Activated T-cell treated with anti-CD3 and anti-CD28 coated beads, Interleukin-2, amount 50 U/mL, for 72 hours (primary cell): Measurements from ENCODE around the gene S100A7A. TPM values are rescaled to one million over a fixed set of nuclear protein-coding genes. Genes with fewer than 3 reads are reported as not detected.

Experiments
- ATAC-seq, 2 donors: fragments of 150-1000 bp; cut with Tn5 transposase; replicated peaks in 1 of 2; 2 replicates each; pipeline ENCODE4 v1.10.0; 2021; ENCODE audit warnings: moderate library complexity in 2 of 2, mild to moderate bottlenecking in 1 of 2
- DNase-seq, 2 donors: peaks; one replicate each; pipeline ENCODE4 v3.0.0; 2021 to 2022; ENCODE audit warnings: mixed read lengths in 1 of 2
- H3K27ac Mint-ChIP-seq: one replicate; pipeline ENCODE4 v1.8.0; 2022; ENCODE audit warnings: mild to moderate bottlenecking, moderate library complexity, mixed read lengths
- H3K27me3 Mint-ChIP-seq: one replicate; pipeline ENCODE4 v1.8.0; 2022; ENCODE audit warnings: low read depth, mixed read lengths
- H3K36me3 Mint-ChIP-seq, 2 donors: one replicate each; pipeline ENCODE4 v1.8.0; 2022; ENCODE audit warnings: mixed read lengths in 2 of 2, mild to moderate bottlenecking in 1 of 2; ENCODE audit not compliant: insufficient read depth in 2 of 2
- H3K4me1 Mint-ChIP-seq: one replicate; pipeline ENCODE4 v1.8.0; 2022; ENCODE audit warnings: low read depth, mixed read lengths
- H3K4me3 Mint-ChIP-seq, 2 donors: one replicate each; pipeline ENCODE4 v1.8.0; 2022; ENCODE audit warnings: mild to moderate bottlenecking in 2 of 2, mixed read lengths in 2 of 2, moderate library complexity in 2 of 2
- H3K9me3 Mint-ChIP-seq, 2 donors: one replicate each; pipeline ENCODE4 v1.8.0; 2022; ENCODE audit warnings: mixed read lengths in 2 of 2
- total RNA-seq, 2 donors: library from RNA; stranded (reverse); gene quantifications; one replicate each; pipeline ENCODE4 v1.2.3, GENCODE V29; 2022

Gene S100A7A
- total RNA-seq, 2 donors from 2014 or later: not detected

- ATAC-seq (no peak), DNase-seq (no peak)
- Mint-ChIP-seq H3K9me3 (peaks cover 0 to under 1% of the 10 kb centered on the region in 2 donors), H3K27me3 (peaks cover 12% of the 10 kb centered on the region), H3K27ac (no peak overlapping the region), H3K36me3 (no peaks in the 10 kb centered on the region), H3K4me1 (peaks cover 5% of the 10 kb centered on the region), H3K4me3 (no peak overlapping the region)
Measured at GRCh38 chr1:153387785-153388184, 28.5 kb upstream of the S100A7A start.

GRCh38 chr1:153389401-153389800, 26.9 kb upstream of the S100A7A start:
- Mint-ChIP-seq H3K4me3 (no peak overlapping the region), H3K9me3 (no peaks in the 10 kb centered on the region), H3K36me3 (no peaks in the 10 kb centered on the region), H3K4me1 (peaks cover 5% of the 10 kb centered on the region), H3K27me3 (peaks cover 8% of the 10 kb centered on the region), H3K27ac (no peak overlapping the region)
- DNase-seq (no peak), ATAC-seq (no peak)

- ATAC-seq (no peak), DNase-seq (no peak)
- peaks cover 5% of the 10 kb centered on the region for H3K4me1 Mint-ChIP-seq
- H3K9me3 Mint-ChIP-seq: no peaks in the 10 kb centered on the region
- no peaks in the 10 kb centered on the region for H3K36me3 Mint-ChIP-seq
- peaks cover 10% of the 10 kb centered on the region for H3K27me3 Mint-ChIP-seq
- no peak overlapping the region for H3K4me3 Mint-ChIP-seq
- H3K27ac Mint-ChIP-seq: no peak overlapping the region
Measured at GRCh38 chr1:153389973-153390879, 26.1 kb upstream of the S100A7A start.

- ATAC-seq: no peak
- DNase-seq: no peak
- no peaks in the 10 kb centered on the region for H3K36me3 Mint-ChIP-seq
- H3K9me3 Mint-ChIP-seq: no peaks in the 10 kb centered on the region
- peaks cover 5% of the 10 kb centered on the region for H3K4me1 Mint-ChIP-seq
- no peak within 1 kb of the TSS for H3K4me3 Mint-ChIP-seq
- H3K27me3 Mint-ChIP-seq: peaks cover 18% of the 10 kb centered on the region
- H3K27ac Mint-ChIP-seq: no peak within 1 kb of the TSS
Measured at GRCh38 chr1:153390938-153391710, 25.2 kb upstream of the S100A7A start, which contains the start of gene S100A8. Gene S100A8 (minus strand): TSS chr1:153391073. CDS start chr1:153390535, 538 bp downstream.

GRCh38 chr1:153392258-153392657, 24.1 kb upstream of the S100A7A start:
- H3K27me3 Mint-ChIP-seq: peaks cover 18% of the 10 kb centered on the region
- DNase-seq (no peak), ATAC-seq (no peak)
- no peaks in the 10 kb centered on the region for H3K9me3 Mint-ChIP-seq
- no peak overlapping the region for H3K27ac Mint-ChIP-seq
- no peak overlapping the region for H3K4me3 Mint-ChIP-seq
- no peaks in the 10 kb centered on the region for H3K4me1 Mint-ChIP-seq
- no peaks in the 10 kb centered on the region for H3K36me3 Mint-ChIP-seq

- H3K9me3 Mint-ChIP-seq: no peaks in the 10 kb centered on the region
Measured at GRCh38 chr1:153392822-153393221, 23.5 kb upstream of the S100A7A start.

GRCh38 chr1:153393926-153394325, 22.4 kb upstream of the S100A7A start:
- Mint-ChIP-seq H3K36me3 (no peaks in the 10 kb centered on the region), H3K27ac (no peak overlapping the region), H3K9me3 (no peaks in the 10 kb centered on the region), H3K27me3 (peaks cover 18% of the 10 kb centered on the region), H3K4me1 (no peaks in the 10 kb centered on the region), H3K4me3 (no peak overlapping the region)
- DNase-seq (no peak), ATAC-seq (no peak)

More at GRCh38 chr1:153392822-153393221, 23.5 kb upstream of the S100A7A start:
- DNase-seq: no peak
- H3K36me3 Mint-ChIP-seq: no peaks in the 10 kb centered on the region
- H3K27ac Mint-ChIP-seq: no peak overlapping the region
- H3K4me3 Mint-ChIP-seq: no peak overlapping the region
- H3K27me3 Mint-ChIP-seq: peaks cover 18% of the 10 kb centered on the region
- ATAC-seq: no peak
- no peaks in the 10 kb centered on the region for H3K4me1 Mint-ChIP-seq

- H3K27ac Mint-ChIP-seq: no peak overlapping the region
- H3K27me3 Mint-ChIP-seq: peaks cover 18% of the 10 kb centered on the region
Measured at GRCh38 chr1:153394391-153394790, 21.9 kb upstream of the S100A7A start.

GRCh38 chr1:153395136-153395685, 21.1 kb upstream of the S100A7A start:
- Mint-ChIP-seq H3K27me3 (peaks cover 10% of the 10 kb centered on the region), H3K9me3 (no peaks in the 10 kb centered on the region), H3K4me1 (no peaks in the 10 kb centered on the region), H3K27ac (no peak overlapping the region), H3K36me3 (no peaks in the 10 kb centered on the region), H3K4me3 (no peak overlapping the region)
- ATAC-seq (no peak), DNase-seq (no peak)

More at GRCh38 chr1:153394391-153394790, 21.9 kb upstream of the S100A7A start:
- no peaks in the 10 kb centered on the region for H3K36me3 Mint-ChIP-seq
- DNase-seq: no peak
- no peak overlapping the region for H3K4me3 Mint-ChIP-seq
- no peak for ATAC-seq
- H3K9me3 Mint-ChIP-seq: no peaks in the 10 kb centered on the region
- no peaks in the 10 kb centered on the region for H3K4me1 Mint-ChIP-seq

GRCh38 chr1:153395776-153396175, 20.5 kb upstream of the S100A7A start:
- no peaks in the 10 kb centered on the region for H3K4me1 Mint-ChIP-seq

GRCh38 chr1:153396461-153396860, 19.9 kb upstream of the S100A7A start:
- DNase-seq (no peak), ATAC-seq (no peak)
- no peaks in the 10 kb centered on the region for H3K9me3 Mint-ChIP-seq
- H3K4me1 Mint-ChIP-seq: no peaks in the 10 kb centered on the region
- no peak overlapping the region for H3K27ac Mint-ChIP-seq
- H3K27me3 Mint-ChIP-seq: peaks cover 10% of the 10 kb centered on the region
- H3K4me3 Mint-ChIP-seq: no peak overlapping the region
- H3K36me3 Mint-ChIP-seq: no peaks in the 10 kb centered on the region

More at GRCh38 chr1:153395776-153396175, 20.5 kb upstream of the S100A7A start:
- Mint-ChIP-seq H3K27ac (no peak overlapping the region), H3K9me3 (no peaks in the 10 kb centered on the region), H3K4me3 (no peak overlapping the region), H3K27me3 (peaks cover 10% of the 10 kb centered on the region), H3K36me3 (no peaks in the 10 kb centered on the region)
- DNase-seq: no peak
- ATAC-seq: no peak

- no peaks in the 10 kb centered on the region for H3K4me1 Mint-ChIP-seq
- H3K27ac Mint-ChIP-seq: no peak overlapping the region
- H3K4me3 Mint-ChIP-seq: no peak overlapping the region
- no peak for ATAC-seq
- DNase-seq: no peak
- peaks cover 10% of the 10 kb centered on the region for H3K27me3 Mint-ChIP-seq
- H3K9me3 Mint-ChIP-seq: no peaks in the 10 kb centered on the region
- H3K36me3 Mint-ChIP-seq: no peaks in the 10 kb centered on the region
Measured at GRCh38 chr1:153397051-153397923, 19.0 kb upstream of the S100A7A start.
